Ureter (tissue), 1 donor: Measurements from ENCODE around the gene FAM168B. TPM values are rescaled to one million over a fixed set of nuclear protein-coding genes. Genes with fewer than 3 reads are reported as not detected.
A peak's percentile ranks its signal among the peaks of the same experiment; 100 is the strongest.
"Not testable (repeated sequence)": the region's sequence is repeated elsewhere in the genome, so short reads cannot be mapped to it uniquely, and the experiment has no call there.

Source experiments
- DNase-seq: peaks from one replicate; pipeline ENCODE4 v3.0.0-alpha.2; 2020; ENCODE audit warnings: low spot score
- total RNA-seq: library from RNA; stranded (reverse); gene quantifications from one replicate; pipeline ENCODE4 v1.2.4, GENCODE V29; 2023
- donor health status: DM: yes; HTN: yes; CAD: no.

The FAM168B gene
- total RNA-seq = 70.9 TPM

- peak; percentile 89 for DNase-seq
Observed at GRCh38 chr2:131093006-131093695, at the start of gene FAM168B. TSS of gene FAM168B (minus strand) at chr2:131093460. CDS start at chr2:131082646, 10,814 bp downstream.

- DNase-seq = no peak
Observed at GRCh38 chr2:131142849-131143248, 49.6 kb upstream of the FAM168B start.

- no peak for DNase-seq
Observed at GRCh38 chr2:131140581-131140980, 47.3 kb upstream of the FAM168B start.

- no peak for DNase-seq
Observed at GRCh38 chr2:131132729-131133128, 39.5 kb upstream of the FAM168B start.

GRCh38 chr2:131130298-131130596 is 37.0 kb upstream of the FAM168B start:
- no peak for DNase-seq

- no peak for DNase-seq
Observed at GRCh38 chr2:131127981-131128380, 34.7 kb upstream of the FAM168B start.

GRCh38 chr2:131127076-131127475 is 33.8 kb upstream of the FAM168B start:
- no peak for DNase-seq

- DNase-seq = no peak
Observed at GRCh38 chr2:131126436-131126835, 33.2 kb upstream of the FAM168B start.

GRCh38 chr2:131125195-131125757 is 32.0 kb upstream of the FAM168B start:
- DNase-seq = no peak

GRCh38 chr2:131123192-131123591 is 29.9 kb upstream of the FAM168B start:
- DNase-seq = no peak

- DNase-seq = no peak
Observed at GRCh38 chr2:131122496-131122895, 29.2 kb upstream of the FAM168B start.

- DNase-seq = no peak
Observed at GRCh38 chr2:131121464-131121863, 28.2 kb upstream of the FAM168B start.

- DNase-seq = no peak
Observed at GRCh38 chr2:131120815-131121317, 27.6 kb upstream of the FAM168B start.

GRCh38 chr2:131115752-131116151 is 22.5 kb upstream of the FAM168B start:
- DNase-seq = no peak

GRCh38 chr2:131114950-131115349 is 21.7 kb upstream of the FAM168B start:
- DNase-seq = not testable (repeated sequence)

GRCh38 chr2:131113566-131114227 is 20.4 kb upstream of the FAM168B start:
- no peak for DNase-seq

- DNase-seq = no peak
Observed at GRCh38 chr2:131112529-131112928, 19.3 kb upstream of the FAM168B start.

- peak; percentile 52 for DNase-seq
Observed at GRCh38 chr2:131105950-131106801, 12.9 kb upstream of the FAM168B start.

- peak; percentile 94 for DNase-seq
Observed at GRCh38 chr2:131105156-131105949, 12.1 kb upstream of the FAM168B start, which contains the start of gene PLEKHB2. TSS of gene PLEKHB2 (plus strand) at chr2:131105336. CDS start at chr2:131120942, 15,606 bp downstream.

GRCh38 chr2:131104487-131105155 is 11.4 kb upstream of the FAM168B start:
- peak; percentile 81 for DNase-seq

- DNase-seq = no peak
Observed at GRCh38 chr2:131103165-131103564, 9.9 kb upstream of the FAM168B start.
